ENCODE data around the gene YPEL1. TPM values are rescaled to one million over a fixed set of nuclear protein-coding genes. Genes with fewer than 3 reads are reported as not detected.
"Not testable (repeated sequence)": the region's sequence is repeated elsewhere in the genome, so short reads cannot be mapped to it uniquely, and the experiment has no call there.

YPEL1 gene
- total RNA-seq, 2 donors from 2014 or later, result 20.1 to 25.2 TPM

DNA sequence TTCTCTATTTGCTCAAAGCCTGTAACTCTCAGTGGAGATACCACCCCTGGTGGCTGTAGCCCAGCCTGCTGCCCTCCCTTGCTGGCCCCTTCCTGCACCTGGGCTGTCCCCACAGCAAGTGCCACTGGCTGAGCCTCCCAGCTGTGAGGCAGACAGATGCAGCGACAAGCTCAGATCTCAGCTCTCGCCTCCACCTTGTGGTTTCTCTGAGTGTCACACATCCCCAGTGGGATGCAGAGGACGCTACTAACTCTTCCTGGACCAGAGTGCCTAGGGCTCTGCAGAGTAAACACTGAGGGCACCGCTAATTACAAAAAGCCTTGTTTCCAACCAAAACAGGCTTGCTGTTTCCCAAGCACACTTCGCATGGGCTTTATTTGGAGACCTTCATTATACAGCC, 8.9 kb downstream of the YPEL1 start:
- Histone ChIP-seq H3K4me1 (ENCODE audit: control insufficient read depth in 1 of 2, low read depth in 2 of 2) (no peaks in the 10 kb centered on the region), H3K27me3 (replicated peaks; ENCODE audit: insufficient read depth) (no peaks in the 10 kb centered on the region), H3K4me3 (no peak overlapping the region), H3K27ac (no peak overlapping the region), H3K36me3 (no peaks in the 10 kb centered on the region), H3K9me3 (no peaks in the 10 kb centered on the region)
- no peak for TF ChIP-seq CTCF (IDR thresholded peaks at IDR 0.05)
- ATAC-seq (ENCODE audit: insufficient number of reproducible peaks, low FRiP score, low read depth) (no peak), DNase-seq (ENCODE audit: low spot score) (no peak)

- ATAC-seq (ENCODE audit: insufficient number of reproducible peaks, low FRiP score, low read depth), result no peak
Observed at GRCh38 chr22:21725956-21726649, 9.5 kb downstream of the YPEL1 start.

DNA sequence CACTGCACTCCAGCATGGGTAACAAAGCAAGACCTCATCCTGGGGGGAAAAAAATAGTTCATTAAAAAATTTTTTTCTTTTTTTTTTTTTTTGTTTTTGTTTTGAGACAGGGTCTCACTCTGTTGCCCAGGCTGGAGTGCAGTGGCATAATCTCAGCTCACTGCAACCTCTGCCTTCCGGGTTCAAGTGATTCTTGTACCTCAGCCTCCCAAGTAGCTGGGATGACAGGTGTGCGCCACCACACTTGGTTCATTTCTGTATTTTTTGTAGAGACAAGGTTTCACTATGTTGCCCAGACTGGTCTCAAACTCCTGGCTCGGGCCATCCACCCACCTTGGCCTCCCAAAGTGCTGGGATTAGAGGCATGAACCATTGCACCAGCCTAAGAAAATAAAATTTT, 11.1 kb downstream of the YPEL1 start:
- not testable (repeated sequence) for H3K27me3 ChIP-seq (replicated peaks; ENCODE audit: insufficient read depth); H3K4me1 ChIP-seq (ENCODE audit: control insufficient read depth in 1 of 2, low read depth in 2 of 2); H3K9me3 ChIP-seq; ATAC-seq (ENCODE audit: insufficient number of reproducible peaks, low FRiP score, low read depth); H3K4me3 ChIP-seq; H3K36me3 ChIP-seq; H3K27ac ChIP-seq; DNase-seq (ENCODE audit: low spot score)

More at GRCh38 chr22:21725956-21726649, 9.5 kb downstream of the YPEL1 start:
- no peak for DNase-seq (ENCODE audit: low spot score)
- H3K4me1 ChIP-seq (ENCODE audit: control insufficient read depth in 1 of 2, low read depth in 2 of 2), result no peaks in the 10 kb centered on the region
- H3K36me3 ChIP-seq, result no peaks in the 10 kb centered on the region
- no peak for TF ChIP-seq CTCF (IDR thresholded peaks at IDR 0.05)
- no peaks in the 10 kb centered on the region for H3K9me3 ChIP-seq
- H3K27me3 ChIP-seq (replicated peaks; ENCODE audit: insufficient read depth), result no peaks in the 10 kb centered on the region
- H3K4me3 ChIP-seq, result no peak overlapping the region
- no peak overlapping the region for H3K27ac ChIP-seq

- not testable (repeated sequence) for H3K27me3 ChIP-seq (replicated peaks; ENCODE audit: insufficient read depth); H3K4me1 ChIP-seq (ENCODE audit: control insufficient read depth in 1 of 2, low read depth in 2 of 2); H3K9me3 ChIP-seq
Observed at GRCh38 chr22:21721195-21721852, 14.3 kb downstream of the YPEL1 start.

GRCh38 chr22:21720191-21720859, 15.3 kb downstream of the YPEL1 start:
- not testable (repeated sequence) for H3K4me1 ChIP-seq (ENCODE audit: control insufficient read depth in 1 of 2, low read depth in 2 of 2); ATAC-seq (ENCODE audit: insufficient number of reproducible peaks, low FRiP score, low read depth); H3K36me3 ChIP-seq; H3K27ac ChIP-seq; H3K9me3 ChIP-seq; H3K4me3 ChIP-seq; DNase-seq (ENCODE audit: low spot score); H3K27me3 ChIP-seq (replicated peaks; ENCODE audit: insufficient read depth)

More at GRCh38 chr22:21721195-21721852, 14.3 kb downstream of the YPEL1 start:
- H3K4me3 ChIP-seq; ATAC-seq (ENCODE audit: insufficient number of reproducible peaks, low FRiP score, low read depth); DNase-seq (ENCODE audit: low spot score); H3K36me3 ChIP-seq; H3K27ac ChIP-seq: not testable (repeated sequence)

- no peak for ATAC-seq (ENCODE audit: insufficient number of reproducible peaks, low FRiP score, low read depth)
- H3K27ac ChIP-seq, result no peak overlapping the region
- H3K4me1 ChIP-seq (ENCODE audit: control insufficient read depth in 1 of 2, low read depth in 2 of 2), result no peaks in the 10 kb centered on the region
- H3K36me3 ChIP-seq, result no peaks in the 10 kb centered on the region
- H3K27me3 ChIP-seq (replicated peaks; ENCODE audit: insufficient read depth), result no peaks in the 10 kb centered on the region
- no peak for DNase-seq (ENCODE audit: low spot score)
- no peak overlapping the region for H3K4me3 ChIP-seq
- no peaks in the 10 kb centered on the region for H3K9me3 ChIP-seq
- no peak for TF ChIP-seq CTCF (IDR thresholded peaks at IDR 0.05)
Observed at GRCh38 chr22:21719024-21719423, 16.6 kb downstream of the YPEL1 start.

Data from thoracic aorta (tissue), 2 donors.